GM21381 (cell line): ENCODE data around the gene DRD1.
"Not testable (repeated sequence)": the region's sequence is repeated elsewhere in the genome, so short reads cannot be mapped to it uniquely, and the experiment has no call there.

ENCODE experiments used
- ATAC-seq: cut with Tn5 transposase; IDR thresholded peaks from one replicate; pipeline ENCODE4 v1.9.1; 2021; ENCODE audit warnings: mild to moderate bottlenecking, moderate library complexity; ENCODE audit not compliant: unreplicated experiment

DRD1 gene

DNA sequence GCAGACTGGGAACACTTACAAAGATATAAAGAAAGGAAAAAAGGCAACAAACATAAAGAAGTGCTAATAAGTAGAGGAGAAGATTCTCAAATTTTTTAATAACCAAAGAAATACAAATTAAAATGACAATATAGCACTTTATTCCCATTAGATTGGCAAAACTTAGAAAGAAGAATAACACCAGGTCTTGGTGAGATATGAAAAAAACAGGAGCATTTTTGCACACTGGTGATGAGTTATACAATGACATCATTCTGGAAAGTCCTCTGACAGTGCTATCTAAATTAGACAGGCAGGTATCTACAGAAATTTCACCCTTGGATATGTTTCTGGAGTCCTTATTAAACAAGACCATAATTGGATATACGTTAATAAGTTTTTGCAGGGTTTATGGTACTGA, 24.9 kb upstream of the DRD1 start:
- no peak for ATAC-seq

DNA sequence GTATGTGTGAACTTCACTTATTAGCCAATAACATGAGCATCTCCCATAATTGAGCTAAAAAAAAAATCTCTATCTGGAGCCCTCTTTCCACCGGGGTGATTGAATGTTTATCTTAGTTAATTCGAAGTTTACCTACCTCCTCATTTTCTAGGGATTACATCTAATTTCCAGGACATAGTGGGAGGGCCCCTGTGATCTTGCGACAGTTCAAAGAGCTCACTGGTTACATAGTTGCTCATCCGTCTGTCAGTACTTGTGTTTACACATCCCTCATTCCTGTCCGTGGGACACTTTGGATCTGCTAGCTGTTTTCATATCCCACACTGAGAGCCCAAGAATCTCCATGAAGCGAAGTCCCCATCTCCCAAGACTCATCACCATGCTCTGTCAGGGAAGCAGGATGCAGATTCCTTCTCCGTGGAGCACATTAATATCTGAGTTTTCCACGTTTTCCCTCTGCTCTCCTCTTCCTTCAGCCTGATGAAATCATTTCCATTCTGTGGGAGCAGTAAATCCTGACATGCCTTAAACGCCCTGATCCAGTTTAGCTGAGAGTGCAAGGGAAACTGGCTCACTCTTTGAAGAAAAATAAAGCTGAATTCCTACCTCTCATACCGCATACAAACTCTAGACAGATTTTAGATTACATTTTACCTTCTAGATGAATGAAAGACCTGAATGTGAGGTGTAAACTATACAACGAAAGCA, 24.2 kb upstream of the DRD1 start:
- ATAC-seq: no peak

DNA sequence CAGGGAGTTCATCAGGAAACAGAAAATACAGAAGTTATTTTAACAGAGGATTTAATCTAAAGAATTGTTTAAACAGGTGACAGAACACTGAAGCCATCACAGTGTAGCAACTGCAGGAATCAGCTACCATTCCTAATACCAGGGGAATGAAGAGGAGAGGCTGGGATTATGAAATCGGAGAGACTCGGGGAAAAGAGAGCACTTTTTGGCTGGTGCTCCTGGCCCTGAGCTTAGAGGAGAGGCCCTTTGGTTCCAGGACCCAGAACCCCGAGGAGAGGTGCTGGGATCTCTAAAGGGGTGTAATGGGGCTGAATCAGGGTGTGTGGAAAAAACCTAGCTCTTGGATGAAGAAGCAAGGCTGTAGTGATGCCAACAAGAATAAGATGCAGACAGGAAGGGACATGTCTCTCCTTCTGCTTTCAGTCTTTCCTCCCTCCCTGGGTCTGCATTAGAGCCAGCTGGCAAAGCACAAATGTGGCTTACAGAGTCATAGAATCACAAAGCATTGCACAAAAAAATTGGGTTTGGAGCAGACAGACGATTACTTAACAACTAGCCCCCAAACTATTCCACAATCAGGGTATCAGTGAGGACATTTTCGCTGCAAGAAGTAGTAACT, 22.8 kb upstream of the DRD1 start:
- ATAC-seq: no peak

DNA sequence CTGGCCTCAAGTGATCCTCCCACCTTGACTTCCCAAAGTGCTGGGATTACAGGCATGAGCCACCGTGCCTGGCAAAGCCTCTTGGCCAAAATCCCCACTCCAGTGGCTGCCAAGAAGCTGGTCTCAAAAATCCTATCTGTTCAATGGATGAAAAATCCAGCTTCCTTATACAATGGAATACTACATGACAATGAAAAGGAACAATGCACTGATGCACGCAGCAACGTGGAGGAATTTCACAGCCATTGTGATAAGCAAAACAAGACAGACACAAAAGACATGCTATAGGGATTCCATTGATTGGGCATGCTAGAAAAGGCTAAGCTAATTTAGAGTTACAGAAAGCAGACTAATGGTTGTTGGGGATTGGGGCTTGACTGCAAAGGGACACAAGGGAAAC, 21.3 kb upstream of the DRD1 start:
- ATAC-seq: no peak

DNA sequence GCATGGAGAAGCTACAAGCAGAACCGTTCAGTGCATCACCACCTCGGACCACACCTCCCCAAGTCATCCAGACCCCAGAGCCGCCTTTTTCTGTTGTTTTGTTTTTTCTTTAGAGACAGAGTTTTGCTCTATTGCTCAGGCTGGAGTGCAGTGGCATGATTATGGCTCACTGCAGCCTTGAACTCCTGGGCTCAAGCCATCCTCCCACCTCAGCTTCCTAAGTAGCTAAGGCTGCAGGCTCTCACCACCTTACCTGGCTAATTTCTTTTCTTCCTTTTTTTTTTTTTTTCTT, 20.9 kb upstream of the DRD1 start:
- ATAC-seq: no peak

DNA sequence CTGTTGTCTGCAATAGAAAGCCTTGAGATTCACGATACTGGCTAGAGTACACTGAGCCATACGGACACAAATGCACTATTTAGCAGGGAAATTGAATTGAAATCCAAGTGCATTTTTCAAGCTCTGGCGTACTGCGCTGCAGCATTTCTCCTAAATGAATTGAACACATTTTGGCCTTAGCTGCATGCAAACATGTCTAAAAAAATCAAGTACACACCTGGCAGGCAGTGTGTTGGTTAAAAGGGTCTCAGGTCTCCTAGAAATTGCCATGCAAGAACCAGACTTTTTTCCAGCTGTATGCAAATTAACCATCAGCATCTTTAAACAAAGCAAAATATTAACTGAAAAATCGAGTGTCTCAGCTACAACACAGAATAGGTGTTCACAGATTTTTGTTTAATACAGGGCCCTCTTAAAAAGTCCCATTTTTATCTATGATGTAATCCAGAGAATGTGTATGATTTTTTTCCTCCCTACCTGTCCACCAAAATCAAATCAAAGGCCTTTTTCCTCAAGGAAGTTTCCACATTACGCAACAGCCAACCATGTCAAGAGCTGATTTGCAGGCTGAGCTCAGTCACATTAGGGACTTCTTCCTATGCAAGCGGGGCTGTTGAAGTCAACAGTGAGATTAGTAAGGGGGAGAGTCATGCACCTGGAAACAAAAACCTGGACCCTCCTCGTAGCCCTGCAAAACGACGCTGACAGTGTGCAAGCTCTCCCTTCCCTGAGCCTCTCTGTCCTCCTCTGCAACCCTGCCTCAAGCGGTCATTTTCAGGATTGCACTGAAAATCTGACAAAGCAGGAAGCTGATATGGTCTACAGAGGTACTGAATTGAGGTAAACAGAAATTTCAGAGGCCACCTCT, 20.3 kb upstream of the DRD1 start:
- peak; percentile 99 for ATAC-seq

DNA sequence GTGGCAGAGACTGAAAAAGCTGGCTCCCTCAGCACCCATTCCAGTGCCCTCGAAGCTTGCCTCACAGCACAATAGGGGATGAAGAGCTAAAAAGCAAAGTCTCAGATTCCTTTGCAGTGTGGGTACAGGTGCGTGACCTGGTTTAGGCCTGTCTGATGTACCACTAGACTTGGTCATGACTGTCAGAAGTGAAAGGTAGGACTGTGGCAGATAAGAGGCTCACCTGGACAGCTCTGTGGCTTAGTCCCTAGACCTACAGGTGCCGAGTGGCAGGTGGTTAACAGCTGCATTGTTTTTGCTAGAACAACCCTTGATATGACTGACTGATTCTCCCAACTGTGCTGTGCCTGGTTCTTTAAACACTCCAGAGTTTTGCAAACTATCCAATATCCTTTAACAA, 19.7 kb upstream of the DRD1 start:
- ATAC-seq: no peak

DNA sequence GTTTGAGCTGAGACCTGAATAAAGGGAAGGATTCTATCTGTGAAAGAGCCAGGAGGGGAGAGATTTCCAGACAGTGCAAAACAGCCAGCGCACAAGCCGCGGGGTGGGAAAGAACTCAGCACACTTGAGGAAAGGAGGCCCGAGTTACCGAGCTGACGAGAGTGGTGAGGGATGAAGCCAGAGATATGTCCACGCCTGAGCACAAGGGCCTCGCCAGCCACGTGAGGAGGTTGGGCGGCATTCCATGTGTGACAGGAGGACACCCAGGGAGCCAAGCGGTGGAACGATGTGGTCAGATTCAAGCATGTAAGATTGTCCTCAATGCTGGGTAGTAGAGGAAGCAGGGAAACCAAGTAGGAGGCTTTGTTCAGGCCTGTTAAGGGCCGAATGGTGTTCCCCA, 17.4 kb upstream of the DRD1 start:
- ATAC-seq: no peak

DNA sequence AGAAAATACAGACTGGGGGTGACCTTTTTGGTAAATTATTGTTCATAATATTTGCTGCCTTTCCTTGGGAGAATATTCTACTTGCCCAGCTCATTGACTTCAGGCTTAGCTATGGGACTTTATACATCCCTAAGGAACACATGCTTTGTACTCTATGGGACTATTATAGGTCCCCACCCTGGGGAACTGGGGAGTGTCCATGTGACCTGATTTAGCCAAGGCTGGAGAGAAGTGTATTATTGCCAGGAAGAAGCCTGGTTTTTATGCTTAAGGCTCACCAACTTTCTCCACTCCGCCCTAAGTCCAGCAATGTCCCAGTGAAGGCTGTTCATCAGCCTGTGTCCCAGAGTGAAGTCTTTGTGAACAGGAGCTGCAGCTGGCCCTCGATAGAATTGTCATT, 16.6 kb upstream of the DRD1 start:
- no peak for ATAC-seq

DNA sequence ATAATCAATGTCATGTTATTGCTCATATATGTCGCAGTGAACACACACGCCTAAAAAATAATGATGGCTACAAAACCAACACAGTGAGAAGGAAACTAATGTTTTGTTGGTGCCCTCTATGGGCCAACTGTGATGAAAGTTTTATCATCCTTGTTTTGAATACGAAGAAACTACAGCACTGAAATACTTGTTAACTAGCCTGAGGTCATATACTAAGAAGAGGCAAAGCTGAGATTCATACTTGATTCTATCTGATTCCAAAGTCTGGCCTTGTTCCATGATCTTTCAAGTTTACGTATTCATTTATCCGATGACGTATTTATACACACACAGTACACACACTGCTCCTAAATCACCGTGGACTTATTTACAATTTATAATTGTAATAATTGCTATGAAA, 16.1 kb upstream of the DRD1 start:
- ATAC-seq: no peak

DNA sequence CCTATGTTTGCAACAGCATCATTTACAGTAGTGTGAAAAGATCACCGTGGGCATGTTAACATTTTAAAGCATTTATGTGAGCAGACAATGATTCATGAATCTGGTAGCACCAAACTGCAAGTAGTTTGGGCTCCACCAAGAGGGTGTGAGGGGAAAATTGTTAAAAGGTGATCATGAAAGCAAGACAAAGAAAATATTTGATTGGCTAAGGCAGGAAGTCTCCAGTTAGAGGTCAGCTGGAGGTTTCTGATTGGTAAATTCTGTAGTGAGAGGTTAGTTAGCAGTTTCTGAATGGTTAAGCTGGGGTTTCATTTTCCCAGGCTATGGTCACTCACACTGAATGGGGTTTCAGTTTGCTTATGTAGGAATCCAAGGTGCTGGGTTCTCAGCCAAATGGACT, 13.5 kb upstream of the DRD1 start:
- ATAC-seq: peak; percentile 98

DNA sequence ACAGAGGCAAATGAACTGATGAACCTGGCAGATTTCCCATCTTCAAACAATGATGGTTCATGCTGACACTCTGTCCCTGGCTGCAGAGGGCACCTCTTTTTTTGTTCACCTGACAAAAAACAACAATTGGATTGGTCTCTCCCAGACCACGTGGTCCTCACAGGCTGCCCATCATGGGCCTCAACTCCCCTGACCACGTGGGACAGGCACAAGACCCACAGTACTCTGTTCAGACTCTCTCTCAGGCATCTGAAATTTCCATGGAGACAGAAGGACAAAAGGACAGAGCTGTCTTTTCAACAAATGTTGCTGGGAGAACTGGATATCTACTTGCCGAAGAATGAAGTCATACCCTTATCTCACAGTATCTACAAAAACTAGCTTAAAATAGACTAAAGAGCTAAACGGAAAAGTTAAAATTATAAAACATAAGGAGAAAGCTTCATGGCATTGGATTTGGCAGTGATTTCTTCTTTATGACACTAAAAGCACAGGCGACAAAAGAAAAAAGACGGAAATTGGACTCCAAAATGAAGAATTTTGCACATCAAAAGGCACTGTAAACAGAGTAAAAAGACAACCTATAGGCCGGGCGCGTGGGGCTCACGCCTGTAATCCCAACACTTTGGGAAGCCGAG, 12.2 kb upstream of the DRD1 start:
- no peak for ATAC-seq

DNA sequence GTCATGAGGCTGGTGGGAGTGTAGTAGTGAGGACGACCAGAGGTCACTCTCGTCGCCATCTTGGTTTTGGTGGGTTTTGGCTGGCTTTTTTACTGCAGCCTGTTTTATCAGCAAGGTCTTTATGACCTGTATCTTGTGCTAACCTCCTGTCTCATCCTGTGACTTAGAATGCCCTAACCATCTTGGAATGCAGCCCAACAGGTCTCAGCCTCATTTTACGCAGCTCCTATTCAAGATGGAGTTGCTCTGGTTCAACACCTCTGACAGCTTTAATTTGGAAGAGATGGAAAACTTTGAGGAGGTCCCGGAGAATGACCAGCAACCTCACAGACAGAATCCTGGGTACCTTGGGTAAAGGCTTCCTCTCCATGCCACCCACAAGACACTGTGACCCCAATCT, 10.4 kb upstream of the DRD1 start:
- ATAC-seq: not testable (repeated sequence)

DNA sequence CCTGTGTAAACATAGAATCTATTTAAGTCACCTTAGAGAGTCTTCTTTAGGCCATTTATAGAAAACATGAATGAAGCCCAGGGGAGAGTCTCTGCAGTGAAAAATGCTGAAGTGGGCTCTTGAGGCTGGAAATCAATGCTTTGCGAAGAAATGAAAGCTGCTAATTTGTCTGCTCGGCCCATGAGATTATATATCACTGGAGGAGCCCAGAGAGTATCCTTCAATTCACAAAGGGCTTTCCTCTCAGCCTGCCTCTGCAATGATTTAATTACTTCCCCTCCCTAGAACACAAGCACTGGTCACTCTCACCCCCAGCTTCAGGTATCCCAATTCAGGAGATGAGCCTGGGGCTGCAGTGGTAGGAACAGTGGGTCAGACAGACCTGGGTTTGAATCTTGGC, 8.2 kb upstream of the DRD1 start:
- no peak for ATAC-seq

DNA sequence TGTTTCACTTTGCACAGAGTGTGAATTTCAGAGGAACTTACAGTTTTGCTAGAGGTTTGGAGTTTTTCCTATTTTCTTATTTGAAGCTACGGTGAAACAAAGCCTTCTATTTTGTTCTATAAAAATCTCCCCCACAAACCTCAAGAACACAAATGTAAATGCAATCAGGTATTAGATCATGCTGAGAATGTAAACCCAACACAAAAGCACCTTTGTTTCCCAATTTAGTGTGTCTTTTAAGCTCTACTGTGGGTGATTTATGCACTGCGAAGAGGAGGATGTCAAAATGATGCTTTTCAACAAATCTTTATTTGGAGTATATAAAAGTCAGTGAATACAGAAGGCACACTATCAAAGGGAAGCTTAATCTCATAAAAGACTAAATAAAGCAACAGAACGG, 4.3 kb upstream of the DRD1 start:
- ATAC-seq: no peak

DNA sequence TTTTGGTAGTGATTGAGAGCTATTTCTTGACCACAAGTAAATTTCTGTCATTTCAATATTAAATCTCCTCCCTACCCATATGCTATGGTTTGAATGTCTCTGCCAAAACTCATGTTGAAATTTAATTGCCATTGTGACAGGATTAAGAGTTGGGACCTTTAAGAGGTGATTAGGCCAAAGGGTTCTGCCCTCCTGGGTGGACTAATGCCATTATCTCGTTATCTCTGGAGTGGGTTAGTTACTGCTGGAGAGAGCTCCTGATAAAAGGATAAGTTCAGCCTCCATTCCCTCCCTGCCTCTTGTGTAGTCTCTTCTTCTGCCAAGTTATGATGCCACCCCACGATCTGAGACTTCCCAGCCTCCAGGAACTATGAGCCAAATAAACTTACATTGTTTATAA, 3.6 kb upstream of the DRD1 start:
- ATAC-seq: no peak

DNA sequence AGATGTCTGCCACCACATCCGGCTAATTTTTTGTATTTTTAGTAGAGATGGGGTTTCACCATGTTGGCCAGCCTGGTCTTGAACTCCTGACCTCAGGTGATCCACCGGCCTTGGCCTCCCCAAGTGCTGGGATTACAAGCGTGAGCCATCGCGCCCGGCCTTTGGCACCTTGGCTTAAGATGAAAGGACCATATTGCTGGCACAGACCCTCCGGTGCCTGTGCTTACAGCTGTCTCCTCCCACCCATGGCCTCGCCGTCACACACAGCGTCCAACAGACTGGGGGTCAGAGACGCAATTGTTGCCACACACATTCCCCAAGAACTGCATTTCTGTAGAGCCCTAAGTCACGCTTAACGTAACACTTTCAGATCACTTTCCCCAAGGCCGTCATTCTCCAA, 2.4 kb upstream of the DRD1 start:
- ATAC-seq: not testable (repeated sequence)

DNA sequence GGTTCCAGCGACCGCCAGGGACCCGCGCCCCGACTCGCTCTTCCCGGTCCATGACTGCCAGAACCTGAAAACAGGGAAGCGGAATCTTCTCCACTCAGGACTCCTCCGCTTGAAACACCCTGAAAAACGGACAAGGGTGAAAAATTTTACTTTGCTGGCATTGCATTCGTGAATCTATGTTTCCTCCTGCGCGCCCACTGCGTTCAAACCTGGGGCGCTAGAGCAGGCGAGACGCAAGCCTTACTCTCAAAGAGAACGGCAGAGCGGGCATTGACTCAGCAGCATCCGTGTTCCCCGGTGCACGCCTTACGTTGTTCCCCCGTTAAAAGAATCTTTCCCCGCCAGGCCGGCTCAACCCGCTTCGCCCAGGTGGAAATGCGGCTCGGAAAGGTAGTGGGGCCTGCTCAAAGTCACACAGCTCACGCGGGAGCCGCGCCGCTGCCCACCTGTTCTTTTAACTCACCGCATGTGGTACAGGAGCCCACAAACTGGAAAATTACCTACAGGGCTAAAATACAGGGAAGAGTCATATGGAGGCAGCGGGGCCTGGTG, 999 bp upstream of the DRD1 start:
- no peak for ATAC-seq

DNA sequence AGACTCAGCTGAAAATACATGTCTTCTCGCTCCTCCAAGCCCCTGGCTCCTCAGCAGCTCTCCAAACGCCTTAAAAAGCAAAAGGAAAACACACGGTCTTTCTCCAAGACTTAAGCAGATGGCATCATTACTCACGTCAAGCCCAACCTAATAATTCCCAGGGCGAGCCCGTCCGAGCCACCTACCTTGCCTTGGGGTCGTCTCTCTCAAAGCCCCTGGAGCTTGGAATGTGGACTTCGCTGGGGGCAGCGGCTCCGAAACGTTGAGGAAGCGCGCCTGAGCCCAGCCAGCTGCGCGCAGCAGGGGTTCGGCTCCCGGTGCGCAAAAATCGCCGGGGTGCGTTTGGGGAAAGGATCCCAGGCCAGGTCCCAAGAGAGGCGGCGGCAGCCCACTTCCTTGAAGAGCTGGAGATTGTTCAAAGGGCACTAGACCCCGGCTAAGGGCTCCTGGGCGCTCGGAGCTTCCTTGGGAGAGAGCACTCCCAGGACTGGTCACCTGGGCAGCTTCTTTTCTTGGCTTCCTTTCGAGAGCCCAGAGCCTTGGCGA, 395 bp downstream of the DRD1 start:
- ATAC-seq: no peak

DNA sequence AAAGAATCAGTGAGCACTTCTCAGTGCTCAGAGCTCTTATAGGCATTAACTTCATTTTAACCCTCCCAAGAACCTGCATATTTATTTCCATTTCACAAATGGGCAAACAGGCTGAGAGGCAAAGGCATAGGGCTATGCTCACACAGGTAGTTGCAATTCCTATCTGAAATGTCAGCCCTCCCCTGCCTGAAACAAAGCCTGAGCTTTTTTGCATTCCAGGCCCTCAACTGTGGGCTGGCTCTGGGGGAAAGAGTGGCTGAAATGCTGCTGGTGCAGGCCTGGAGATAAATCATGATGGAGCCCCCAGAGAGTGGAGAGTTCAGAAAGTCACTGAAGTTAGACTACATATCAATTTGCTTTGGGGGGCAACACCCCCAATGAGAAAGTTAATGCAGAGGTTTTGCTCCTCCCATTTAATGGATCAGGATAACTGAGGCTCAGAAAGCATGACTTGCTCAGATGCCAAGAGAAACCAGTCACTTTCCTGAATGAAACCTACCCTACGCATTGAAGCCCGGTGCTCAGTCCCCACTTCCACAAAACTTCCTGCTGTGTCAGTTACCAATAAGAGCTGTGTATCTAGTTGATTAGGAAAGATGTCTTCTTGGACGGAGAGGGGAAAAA, 5.6 kb downstream of the DRD1 start:
- ATAC-seq: no peak

DNA sequence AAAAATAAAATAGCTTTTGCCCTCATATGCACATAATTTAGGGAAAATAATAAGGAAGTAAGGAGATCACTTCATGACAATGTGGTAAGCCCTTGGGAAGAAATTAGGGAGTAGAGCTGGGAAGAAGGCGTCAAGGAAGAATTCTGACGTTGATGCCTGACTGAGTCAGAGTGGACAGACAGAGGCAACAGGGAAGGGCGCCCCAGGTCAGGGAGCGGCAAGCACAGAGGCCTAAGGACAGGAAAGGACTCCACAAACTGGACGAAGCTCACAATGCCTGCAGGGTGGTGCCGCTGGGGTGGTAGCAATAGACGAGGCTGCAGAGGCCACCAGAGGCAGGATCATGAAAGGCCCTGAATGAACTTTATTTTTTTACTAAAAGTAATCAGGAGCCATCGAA, 7.6 kb downstream of the DRD1 start:
- no peak for ATAC-seq
